Tibial artery (tissue), 4 donors: ENCODE data around the gene PURA.
"Not testable (repeated sequence)": the region's sequence is repeated elsewhere in the genome, so short reads cannot be mapped to it uniquely, and the experiment has no call there.

Experiments used
- DNase-seq, 2 donors: peaks; one replicate each; pipeline ENCODE4 v3.0.0-alpha.2; 2019
- H3K27ac ChIP-seq, 2 donors: fragments of 200-600 bp; sonication (generic) in 1 of 2; 1 replicate in 1 of 2; 2 replicates in 1 of 2; pipeline ENCODE4 v1.5.1; 2018 to 2019; ENCODE audit warnings: mild to moderate bottlenecking in 1 of 2
- H3K27me3 ChIP-seq, 2 donors: fragments of 200-600 bp; sonication (generic) in 1 of 2; one replicate each; pipeline versions ENCODE4 v1.5.1 to v1.6.0; 2016 to 2019
- H3K36me3 ChIP-seq, 3 donors: fragments of 200-600 bp; sonication (generic) in 2 of 3; one replicate each; pipeline ENCODE4 v1.5.1; 2016 to 2019; ENCODE audit warnings: mild to moderate bottlenecking in 2 of 3
- H3K4me1 ChIP-seq, 4 donors: fragments of 200-600 bp; sonication (generic) in 2 of 4; 1 replicate in 3 of 4; 2 replicates in 1 of 4; pipeline ENCODE4 v1.5.1; 2016 to 2019
- H3K4me3 ChIP-seq, 2 donors: fragments of 200-600 bp; sonication (generic) in 1 of 2; 1 replicate in 1 of 2; 2 replicates in 1 of 2; pipeline ENCODE4 v1.5.1; 2018 to 2019; ENCODE audit warnings: mild to moderate bottlenecking in 2 of 2
- H3K9me3 ChIP-seq, 3 donors: fragments of 200-600 bp; sonication (generic) in 1 of 3; one replicate each; pipeline ENCODE4 v1.5.1; 2016 to 2019
- CTCF ChIP-seq, 2 experiments: fragments of 200-600 bp in 1 of 2; fragments of 450-650 bp in 1 of 2; IDR thresholded peaks; one replicate each; pipeline ENCODE4 v1.5.1; 2017 to 2019; ENCODE audit warnings: antibody characterized with exemption in 2 of 2, mild to moderate bottlenecking in 1 of 2, moderate library complexity in 1 of 2
- intact Hi-C: fragments of 100-400 bp; cut with DNase I; formaldehyde crosslinking; loops from one replicate; pipeline ENCODE4 v1.15.0; 2023; ENCODE audit warnings: low total_unique reads

Gene PURA

DNA sequence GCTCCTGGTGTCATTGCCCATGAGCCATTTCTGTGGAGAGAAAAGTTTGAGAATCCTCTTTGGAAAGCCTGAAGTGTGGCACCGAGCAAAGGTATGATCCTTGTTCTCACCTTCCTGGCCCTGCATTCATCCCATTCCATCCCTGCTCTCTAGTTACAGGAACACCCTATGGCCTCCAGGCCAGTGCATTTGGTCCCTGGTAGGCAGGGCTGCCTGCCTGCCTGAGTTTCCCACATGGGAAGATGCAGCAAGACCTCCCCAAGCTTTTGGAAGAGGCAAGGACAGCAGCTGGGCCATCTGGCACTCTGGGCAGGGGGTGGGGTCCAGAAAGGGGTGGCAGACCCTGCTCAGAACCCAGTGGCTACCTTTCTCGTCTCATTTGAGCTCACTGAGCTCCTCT lies 36.3 kb downstream of the PURA start:
- no peaks in the 10 kb centered on the region for H3K9me3 ChIP-seq
- no peak for TF ChIP-seq CTCF (IDR thresholded peaks at IDR 0.05)
- H3K4me3 ChIP-seq = no peak overlapping the region
- H3K27me3 ChIP-seq = no peaks in the 10 kb centered on the region
- peak in 1 of 2 donors; percentile 23 for DNase-seq
- H3K4me1 ChIP-seq = peaks cover 0 to 25% (median 13%) of the 10 kb centered on the region in 4 donors
- intact Hi-C loops = loop anchor here (10.0 kb wide), 1 partner anchor 45 kb away; no protein-coding TSS in a partner anchor
- H3K27ac ChIP-seq = no peak overlapping the region
- H3K36me3 ChIP-seq = no peaks in the 10 kb centered on the region

GRCh38 chr5:140151144-140152021 lies 37.5 kb downstream of the PURA start:
- DNase-seq = peak in 1 of 2 donors; percentile 53
- H3K27me3 ChIP-seq = no peaks in the 10 kb centered on the region
- H3K4me1 ChIP-seq = peaks cover 0 to 16% (median 2%) of the 10 kb centered on the region in 4 donors
- H3K9me3 ChIP-seq = no peaks in the 10 kb centered on the region
- intact Hi-C loops = loop anchor here (10.0 kb wide), 1 partner anchor 47 kb away; no protein-coding TSS in a partner anchor
- no peak overlapping the region for H3K27ac ChIP-seq
- no peaks in the 10 kb centered on the region for H3K36me3 ChIP-seq
- H3K4me3 ChIP-seq = no peak overlapping the region
- no peak for TF ChIP-seq CTCF (IDR thresholded peaks at IDR 0.05)

GRCh38 chr5:140152022-140152999 lies 38.4 kb downstream of the PURA start:
- no peak for TF ChIP-seq CTCF (IDR thresholded peaks at IDR 0.05)
- H3K36me3 ChIP-seq = no peaks in the 10 kb centered on the region
- no peaks in the 10 kb centered on the region for H3K27me3 ChIP-seq
- H3K9me3 ChIP-seq = no peaks in the 10 kb centered on the region
- intact Hi-C loops = loop anchor here (10.0 kb wide), 1 partner anchor 48 kb away; no protein-coding TSS in a partner anchor
- H3K4me1 ChIP-seq = peaks cover 0 to 20% (median under 1%) of the 10 kb centered on the region in 4 donors
- H3K27ac ChIP-seq = no peak overlapping the region
- H3K4me3 ChIP-seq = no peak overlapping the region
- DNase-seq = peak in 1 of 2 donors; percentile 48

DNA sequence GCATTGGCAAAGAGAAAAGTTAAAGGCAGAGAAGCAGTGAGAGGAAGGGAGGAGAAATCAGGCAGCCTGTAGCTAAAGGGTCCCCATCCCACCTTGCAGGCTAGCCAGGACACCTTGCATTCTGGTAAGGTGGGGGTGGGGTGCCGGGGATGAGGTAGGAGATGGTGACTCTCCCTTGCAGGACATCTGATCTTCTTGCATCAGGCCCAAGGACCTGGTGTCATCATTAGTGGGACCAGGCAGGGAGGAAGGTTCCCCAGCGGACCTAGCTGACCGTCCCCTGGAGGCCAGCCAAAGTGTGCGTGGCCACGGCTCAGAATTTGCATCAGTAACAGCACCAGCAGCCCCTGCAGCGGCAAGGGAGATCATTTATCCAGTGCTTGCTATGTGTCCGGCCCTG lies 39.3 kb downstream of the PURA start:
- no peak for TF ChIP-seq CTCF (IDR thresholded peaks at IDR 0.05)
- Histone ChIP-seq H3K27me3 (no peaks in the 10 kb centered on the region), H3K27ac (no peak overlapping the region), H3K9me3 (no peaks in the 10 kb centered on the region), H3K4me1 (peaks cover 0 to 25% (median 4%) of the 10 kb centered on the region in 4 donors), H3K36me3 (no peaks in the 10 kb centered on the region), H3K4me3 (no peak overlapping the region)
- DNase-seq = peak in 1 of 2 donors; percentile 39
- intact Hi-C loops = loop anchor here (10.0 kb wide), 1 partner anchor 48 kb away; no protein-coding TSS in a partner anchor

DNA sequence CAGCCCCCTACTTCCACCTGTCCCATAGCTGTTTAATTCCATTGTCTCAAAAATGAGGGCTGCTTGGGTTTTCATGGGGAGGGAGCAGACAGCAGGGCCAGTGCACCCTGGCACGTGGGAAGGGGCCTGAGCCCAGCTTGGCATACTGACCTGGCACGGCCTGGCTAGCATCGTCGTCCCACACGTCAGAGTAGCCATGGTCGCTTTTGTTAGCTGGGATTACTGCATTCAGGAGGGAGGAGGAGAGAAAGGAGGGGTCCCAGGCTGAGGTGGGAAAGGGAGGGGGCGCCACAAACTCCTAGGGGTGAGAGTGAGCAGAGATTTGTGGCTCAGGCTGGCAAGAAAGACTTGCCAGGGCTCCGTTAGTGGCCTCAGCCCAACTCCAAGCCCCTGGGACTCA lies 40.0 kb downstream of the PURA start:
- no peaks in the 10 kb centered on the region for H3K27me3 ChIP-seq
- no peaks in the 10 kb centered on the region for H3K36me3 ChIP-seq
- no peak for TF ChIP-seq CTCF (IDR thresholded peaks at IDR 0.05)

DNA sequence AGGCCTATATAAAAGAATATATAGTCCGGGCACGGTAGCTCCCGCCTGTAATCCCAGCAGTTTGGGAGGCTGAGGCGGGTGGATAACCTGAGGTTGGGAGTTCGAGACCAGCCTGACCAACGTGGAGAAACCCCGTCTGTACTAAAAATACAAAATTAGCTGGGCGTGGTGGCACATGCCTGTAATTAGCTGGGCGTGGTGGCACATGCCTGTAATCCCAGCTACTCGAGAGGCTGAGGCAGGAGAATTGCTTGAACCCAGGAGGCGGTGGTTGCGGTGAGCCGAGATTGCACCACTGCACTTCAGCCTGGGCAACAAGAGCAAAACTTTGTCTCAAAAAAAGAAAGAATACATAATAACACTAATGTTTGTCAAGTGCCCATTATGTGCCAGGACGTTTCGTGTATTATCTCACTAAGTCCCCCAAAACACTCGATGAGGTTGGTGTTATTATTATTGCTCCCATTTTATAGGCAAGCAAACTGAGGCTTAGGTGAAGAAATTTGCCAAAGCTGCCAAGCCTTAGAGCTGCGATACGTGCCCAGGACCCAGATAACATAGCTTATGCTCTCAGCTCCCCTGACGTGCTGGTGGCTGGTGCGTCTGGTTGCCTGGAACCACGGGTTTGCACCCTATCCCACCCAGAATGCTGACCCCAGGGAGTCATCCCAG lies 40.9 kb downstream of the PURA start:
- not testable (repeated sequence) for H3K27ac ChIP-seq, H3K36me3 ChIP-seq, H3K4me3 ChIP-seq, H3K9me3 ChIP-seq, H3K27me3 ChIP-seq
- H3K4me1 ChIP-seq = peaks cover 0 to 25% (median 4%) of the 10 kb centered on the region in 4 donors
- peak in 1 of 2 donors; percentile 24 for DNase-seq
- intact Hi-C loops = loop anchor here (10.0 kb wide), 1 partner anchor 50 kb away; no protein-coding TSS in a partner anchor

More for the DNA sequence above, 40.0 kb downstream of the PURA start:
- Histone ChIP-seq H3K4me1 (peaks cover 0 to 25% (median 4%) of the 10 kb centered on the region in 4 donors), H3K4me3 (no peak overlapping the region), H3K27ac (no peak overlapping the region), H3K9me3 (no peaks in the 10 kb centered on the region)
- intact Hi-C loops = loop anchor here (10.0 kb wide), 1 partner anchor 49 kb away; no protein-coding TSS in a partner anchor
- peak in 1 of 2 donors; percentile 45 for DNase-seq
